Liver (tissue), 9 donors: ENCODE measurements around the gene LDB2. TPM values are rescaled to one million over a fixed set of nuclear protein-coding genes. Genes with fewer than 3 reads are reported as not detected.

Source experiments
- DNase-seq: peaks from one replicate; pipeline ENCODE4 v3.0.0-alpha.2; 2017; ENCODE audit warnings: low spot score
- H3K27ac ChIP-seq, 2 donors: one replicate each; pipeline ENCODE4 v1.7.0; 2013; ENCODE audit warnings: inconsistent platforms in 2 of 2, low read length in 2 of 2, control low read depth in 1 of 2, low read depth in 1 of 2, mild to moderate bottlenecking in 1 of 2
- H3K27me3 ChIP-seq, 4 donors: one replicate each; pipeline versions ENCODE4 v1.6.1 to v1.7.0; 2013; ENCODE audit warnings: low read length in 3 of 4, inconsistent platforms in 1 of 4, mild to moderate bottlenecking in 1 of 4, moderate library complexity in 1 of 4; ENCODE audit not compliant: control insufficient read depth in 4 of 4, insufficient read depth in 4 of 4
- H3K36me3 ChIP-seq, 4 donors: one replicate each; pipeline versions ENCODE4 v1.6.1 to v1.7.0; 2013; ENCODE audit warnings: low read length in 3 of 4, mild to moderate bottlenecking in 3 of 4, low read depth in 1 of 4, moderate library complexity in 1 of 4; ENCODE audit not compliant: control insufficient read depth in 4 of 4, insufficient read depth in 3 of 4
- H3K4me1 ChIP-seq, 4 donors: one replicate each; pipeline versions ENCODE4 v1.6.1 to v1.7.0; 2013; ENCODE audit warnings: low read length in 3 of 4, mild to moderate bottlenecking in 3 of 4, moderate library complexity in 1 of 4; ENCODE audit not compliant: control insufficient read depth in 4 of 4, insufficient read depth in 4 of 4
- H3K4me3 ChIP-seq, 3 donors: one replicate each; pipeline versions ENCODE4 v1.6.1 to v1.7.0; 2013; ENCODE audit warnings: low read length in 3 of 3, control low read depth in 1 of 3, low read depth in 1 of 3, mild to moderate bottlenecking in 1 of 3
- H3K9ac ChIP-seq, 2 donors: one replicate each; pipeline ENCODE4 v1.7.0; 2013; ENCODE audit warnings: low read length in 2 of 2, mild to moderate bottlenecking in 2 of 2, moderate library complexity in 2 of 2, control low read depth in 1 of 2, low read depth in 1 of 2
- H3K9me3 ChIP-seq, 4 donors: one replicate each; pipeline versions ENCODE4 v1.6.1 to v1.7.0; 2013; ENCODE audit warnings: low read length in 3 of 4; ENCODE audit not compliant: control insufficient read depth in 4 of 4
- EGR1 ChIP-seq, 2 donors: IDR thresholded peaks; 2 replicates each; pipeline ENCODE4 v1.6.1; 2016 to 2018; ENCODE audit warnings: antibody characterized with exemption in 2 of 2, low read depth in 2 of 2
- FOXA2 ChIP-seq: IDR thresholded peaks from 2 replicates; pipeline ENCODE4 v1.6.1; 2016; ENCODE audit warnings: antibody characterized with exemption
- GABPA ChIP-seq, 2 donors: IDR thresholded peaks in 1 of 2; conservative IDR thresholded peaks in 1 of 2; 2 replicates each; pipeline ENCODE4 v1.6.1; 2016; ENCODE audit warnings: antibody characterized with exemption in 2 of 2, mild to moderate bottlenecking in 1 of 2, moderate library complexity in 1 of 2
- HNF4A ChIP-seq, 2 donors: conservative IDR thresholded peaks; 2 replicates each; pipeline ENCODE4 v1.6.1; 2016; ENCODE audit warnings: antibody characterized with exemption in 2 of 2, mild to moderate bottlenecking in 2 of 2
- HNF4G ChIP-seq: IDR thresholded peaks from 2 replicates; pipeline ENCODE4 v1.6.1; 2016; ENCODE audit warnings: antibody characterized with exemption
- JUND ChIP-seq, 2 donors: IDR thresholded peaks; 2 replicates each; pipeline ENCODE4 v1.6.1; 2016; ENCODE audit warnings: antibody characterized with exemption in 2 of 2
- MAX ChIP-seq: IDR thresholded peaks from 2 replicates; pipeline ENCODE4 v1.6.1; 2016; ENCODE audit warnings: antibody characterized with exemption
- NR2F2 ChIP-seq: IDR thresholded peaks from 2 replicates; pipeline ENCODE4 v1.6.1; 2016; ENCODE audit warnings: antibody characterized with exemption
- RAD21 ChIP-seq, 2 donors: IDR thresholded peaks; 2 replicates each; pipeline ENCODE4 v1.6.1; 2016; ENCODE audit warnings: antibody characterized with exemption in 2 of 2, mild to moderate bottlenecking in 2 of 2
- RXRA ChIP-seq, 2 donors: IDR thresholded peaks; 2 replicates each; pipeline ENCODE4 v1.6.1; 2017 to 2018; ENCODE audit warnings: antibody characterized with exemption in 2 of 2, mild to moderate bottlenecking in 1 of 2
- SP1 ChIP-seq: IDR thresholded peaks from 2 replicates; pipeline ENCODE4 v1.6.1; 2018; ENCODE audit warnings: antibody characterized with exemption, mild to moderate bottlenecking
- TAF1 ChIP-seq: conservative IDR thresholded peaks from 2 replicates; pipeline ENCODE4 v1.6.1; 2016; ENCODE audit warnings: antibody characterized with exemption, mild to moderate bottlenecking
- YY1 ChIP-seq: IDR thresholded peaks from 2 replicates; pipeline ENCODE4 v1.6.1; 2016; ENCODE audit warnings: antibody characterized with exemption, mild to moderate bottlenecking
- ZBTB33 ChIP-seq: IDR thresholded peaks from 2 replicates; pipeline ENCODE4 v1.6.1; 2016; ENCODE audit warnings: antibody characterized with exemption
- WGBS: extraction: QIAGEN DNeasy Blood & Tissue Kit; methylation state at CpG from one replicate; pipeline ENCODE4 v1.1.7; 2013; 5-methylcytosine and 5-hydroxymethylcytosine counted together
- polyA plus RNA-seq, 2 donors: library from polyadenylated mRNA; stranded (reverse) in 1 of 2; unstranded in 1 of 2; fragments of 200-250 nt in 1 of 2; fragments of >200 nt in 1 of 2; fragmentation: Nextera tagmentation in 1 of 2; extraction: Ambion mirVana in 1 of 2; gene quantifications; one replicate each; pipeline versions ENCODE4 v1.2.1 to v1.2.3, GENCODE V29; 2013 to 2015
- total RNA-seq, 2 donors: library from RNA; depleted of rRNA; stranded (reverse); fragments of >200 nt; gene quantifications; one replicate each; pipeline ENCODE4 v1.2.3, GENCODE V29; 2014
- TF ChIP-seq, protein P1 (sequence below): fragments of 150-350 bp; IDR thresholded peaks from 2 replicates; pipeline ENCODE4 v1.5.1; 2017; ENCODE audit warnings: improper control_type of control experiment, low read depth, low read length; ENCODE audit not compliant: missing input control
- TF ChIP-seq, protein P2 (sequence below): IDR thresholded peaks from 2 replicates; pipeline ENCODE4 v1.6.1; 2016; ENCODE audit warnings: antibody characterized with exemption, mild to moderate bottlenecking
- TF ChIP-seq, protein P3 (sequence below): IDR thresholded peaks from 2 replicates; pipeline ENCODE4 v1.6.1; 2016; ENCODE audit warnings: antibody characterized with exemption
- donor health status: healthy.
- donor health status: healthy.
- donor health status: healthy.
- donor health status: healthy.
- donor health status: healthy.

LDB2 gene
- total and polyA plus RNA-seq, 4 donors = 7.4 to 31.9 (median 16.8) TPM

GRCh38 chr4:16530688-16531635 lies 367.5 kb downstream of the LDB2 start:
- Histone ChIP-seq H3K27ac (no peak overlapping the region), H3K9ac (no peak overlapping the region), H3K4me1 (peaks cover 0 to 9% (median 4%) of the 10 kb centered on the region in 4 donors), H3K4me3 (no peak overlapping the region), H3K36me3 (no peaks in the 10 kb centered on the region), H3K27me3 (no peaks in the 10 kb centered on the region), H3K9me3 (no peaks in the 10 kb centered on the region)
- TF ChIP-seq JUND (IDR thresholded peaks at IDR 0.05) = no peak
- TF ChIP-seq RXRA (IDR thresholded peaks at IDR 0.05) = no peak
- TF ChIP-seq HNF4A (conservative IDR thresholded peaks at IDR 0.05) = no peak
- TF ChIP-seq EGR1 (IDR thresholded peaks at IDR 0.05; ENCODE audit: low read depth in 2 of 2) = no peak
- no peak for TF ChIP-seq YY1
- TF ChIP-seq SP1 = no peak
- TF ChIP-seq ZBTB33 = no peak
- TF ChIP-seq NR2F2 = no peak
- no peak for TF ChIP-seq GABPA (IDR thresholded peaks at IDR 0.05 in 1 of 2, conservative IDR thresholded peaks at IDR 0.05 in 1 of 2)
- TF ChIP-seq, protein P1, sequence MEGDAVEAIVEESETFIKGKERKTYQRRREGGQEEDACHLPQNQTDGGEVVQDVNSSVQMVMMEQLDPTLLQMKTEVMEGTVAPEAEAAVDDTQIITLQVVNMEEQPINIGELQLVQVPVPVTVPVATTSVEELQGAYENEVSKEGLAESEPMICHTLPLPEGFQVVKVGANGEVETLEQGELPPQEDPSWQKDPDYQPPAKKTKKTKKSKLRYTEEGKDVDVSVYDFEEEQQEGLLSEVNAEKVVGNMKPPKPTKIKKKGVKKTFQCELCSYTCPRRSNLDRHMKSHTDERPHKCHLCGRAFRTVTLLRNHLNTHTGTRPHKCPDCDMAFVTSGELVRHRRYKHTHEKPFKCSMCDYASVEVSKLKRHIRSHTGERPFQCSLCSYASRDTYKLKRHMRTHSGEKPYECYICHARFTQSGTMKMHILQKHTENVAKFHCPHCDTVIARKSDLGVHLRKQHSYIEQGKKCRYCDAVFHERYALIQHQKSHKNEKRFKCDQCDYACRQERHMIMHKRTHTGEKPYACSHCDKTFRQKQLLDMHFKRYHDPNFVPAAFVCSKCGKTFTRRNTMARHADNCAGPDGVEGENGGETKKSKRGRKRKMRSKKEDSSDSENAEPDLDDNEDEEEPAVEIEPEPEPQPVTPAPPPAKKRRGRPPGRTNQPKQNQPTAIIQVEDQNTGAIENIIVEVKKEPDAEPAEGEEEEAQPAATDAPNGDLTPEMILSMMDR = no peak
- TF ChIP-seq, protein P2, sequence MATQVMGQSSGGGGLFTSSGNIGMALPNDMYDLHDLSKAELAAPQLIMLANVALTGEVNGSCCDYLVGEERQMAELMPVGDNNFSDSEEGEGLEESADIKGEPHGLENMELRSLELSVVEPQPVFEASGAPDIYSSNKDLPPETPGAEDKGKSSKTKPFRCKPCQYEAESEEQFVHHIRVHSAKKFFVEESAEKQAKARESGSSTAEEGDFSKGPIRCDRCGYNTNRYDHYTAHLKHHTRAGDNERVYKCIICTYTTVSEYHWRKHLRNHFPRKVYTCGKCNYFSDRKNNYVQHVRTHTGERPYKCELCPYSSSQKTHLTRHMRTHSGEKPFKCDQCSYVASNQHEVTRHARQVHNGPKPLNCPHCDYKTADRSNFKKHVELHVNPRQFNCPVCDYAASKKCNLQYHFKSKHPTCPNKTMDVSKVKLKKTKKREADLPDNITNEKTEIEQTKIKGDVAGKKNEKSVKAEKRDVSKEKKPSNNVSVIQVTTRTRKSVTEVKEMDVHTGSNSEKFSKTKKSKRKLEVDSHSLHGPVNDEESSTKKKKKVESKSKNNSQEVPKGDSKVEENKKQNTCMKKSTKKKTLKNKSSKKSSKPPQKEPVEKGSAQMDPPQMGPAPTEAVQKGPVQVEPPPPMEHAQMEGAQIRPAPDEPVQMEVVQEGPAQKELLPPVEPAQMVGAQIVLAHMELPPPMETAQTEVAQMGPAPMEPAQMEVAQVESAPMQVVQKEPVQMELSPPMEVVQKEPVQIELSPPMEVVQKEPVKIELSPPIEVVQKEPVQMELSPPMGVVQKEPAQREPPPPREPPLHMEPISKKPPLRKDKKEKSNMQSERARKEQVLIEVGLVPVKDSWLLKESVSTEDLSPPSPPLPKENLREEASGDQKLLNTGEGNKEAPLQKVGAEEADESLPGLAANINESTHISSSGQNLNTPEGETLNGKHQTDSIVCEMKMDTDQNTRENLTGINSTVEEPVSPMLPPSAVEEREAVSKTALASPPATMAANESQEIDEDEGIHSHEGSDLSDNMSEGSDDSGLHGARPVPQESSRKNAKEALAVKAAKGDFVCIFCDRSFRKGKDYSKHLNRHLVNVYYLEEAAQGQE = no peak
- TF ChIP-seq RAD21 (IDR thresholded peaks at IDR 0.05) = no peak
- TF ChIP-seq, protein P3, sequence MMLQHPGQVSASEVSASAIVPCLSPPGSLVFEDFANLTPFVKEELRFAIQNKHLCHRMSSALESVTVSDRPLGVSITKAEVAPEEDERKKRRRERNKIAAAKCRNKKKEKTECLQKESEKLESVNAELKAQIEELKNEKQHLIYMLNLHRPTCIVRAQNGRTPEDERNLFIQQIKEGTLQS = no peak
- no peak for TF ChIP-seq FOXA2
- TF ChIP-seq MAX = no peak
- TF ChIP-seq TAF1 = no peak
- no peak for TF ChIP-seq HNF4G
- WGBS = 69% methylated on average over 3 of the region's 3 CpGs
- no peak for DNase-seq
